Erythroblast (primary cell): ENCODE measurements around the gene TMEM273.
A peak's percentile ranks its signal among the peaks of the same experiment; 100 is the strongest.

Experiments
- DNase-seq, 2 experiments: peaks; one replicate each; lab custom pipeline; 2025; lab: John Stamatoyannopoulos, UW
- GATA1 ChIP-seq: IDR thresholded peaks from 2 replicates; pipeline ENCODE4 v1.6.1; 2011; ENCODE audit warnings: low read depth, mild to moderate bottlenecking, control low read depth, low read length, moderate library complexity
- POLR2A ChIP-seq: IDR thresholded peaks from 2 replicates; pipeline ENCODE4 v1.6.1; 2011; ENCODE audit warnings: mild to moderate bottlenecking, low read length

TMEM273 gene

DNA sequence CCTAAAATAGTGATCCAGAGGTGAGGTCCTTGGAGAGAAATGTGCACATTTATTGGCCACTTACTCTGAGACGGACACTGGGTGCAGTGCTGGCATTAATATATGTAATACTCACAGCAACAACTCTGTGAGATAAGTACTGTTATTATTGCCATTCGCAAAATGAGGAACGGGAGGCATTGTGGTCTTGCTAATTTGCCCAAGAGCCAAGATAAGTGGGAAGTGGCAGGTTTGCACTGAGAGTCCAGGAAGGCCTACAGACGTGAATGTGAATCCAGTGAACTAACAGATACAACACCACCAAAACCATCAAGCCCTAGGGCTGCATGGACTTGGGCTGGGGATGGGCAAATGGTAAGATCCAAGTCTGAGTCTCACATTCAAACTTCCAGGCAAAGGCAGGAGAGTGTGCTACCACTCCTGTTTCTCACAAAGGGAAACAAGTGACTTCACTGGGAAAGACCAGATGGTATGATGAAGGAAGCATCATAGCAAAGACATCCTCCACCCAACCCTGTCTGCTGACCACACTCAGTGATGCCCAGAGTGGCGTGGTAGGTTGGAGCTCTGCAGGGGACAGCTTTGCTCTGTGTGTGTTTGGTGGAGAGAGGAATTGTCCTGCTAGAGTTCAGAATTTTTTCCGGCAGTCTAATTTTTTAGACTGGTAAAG is 19.2 kb downstream of the TMEM273 start:
- DNase-seq, result no peak
- no peak for TF ChIP-seq POLR2A
- TF ChIP-seq GATA1, result no peak

DNA sequence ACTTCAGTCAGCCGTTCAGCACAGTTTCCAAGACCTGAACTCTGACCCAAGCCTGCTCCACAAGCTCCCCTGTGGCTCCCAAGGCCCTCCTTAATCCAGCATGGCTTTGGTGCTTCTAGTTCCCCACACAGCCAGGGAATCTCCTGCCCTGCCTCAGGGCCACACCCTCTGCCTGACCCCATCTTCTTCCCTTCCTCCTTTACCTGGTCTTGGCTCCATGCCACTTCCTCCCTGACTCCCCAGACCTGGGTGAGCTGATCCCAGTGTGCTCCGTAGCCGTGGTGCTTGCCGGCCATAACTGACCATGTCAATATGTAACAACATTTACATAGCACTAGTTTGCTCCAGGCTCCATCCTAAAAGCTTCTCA is 20.0 kb downstream of the TMEM273 start:
- DNase-seq, result no peak
- TF ChIP-seq POLR2A, result no peak

DNA sequence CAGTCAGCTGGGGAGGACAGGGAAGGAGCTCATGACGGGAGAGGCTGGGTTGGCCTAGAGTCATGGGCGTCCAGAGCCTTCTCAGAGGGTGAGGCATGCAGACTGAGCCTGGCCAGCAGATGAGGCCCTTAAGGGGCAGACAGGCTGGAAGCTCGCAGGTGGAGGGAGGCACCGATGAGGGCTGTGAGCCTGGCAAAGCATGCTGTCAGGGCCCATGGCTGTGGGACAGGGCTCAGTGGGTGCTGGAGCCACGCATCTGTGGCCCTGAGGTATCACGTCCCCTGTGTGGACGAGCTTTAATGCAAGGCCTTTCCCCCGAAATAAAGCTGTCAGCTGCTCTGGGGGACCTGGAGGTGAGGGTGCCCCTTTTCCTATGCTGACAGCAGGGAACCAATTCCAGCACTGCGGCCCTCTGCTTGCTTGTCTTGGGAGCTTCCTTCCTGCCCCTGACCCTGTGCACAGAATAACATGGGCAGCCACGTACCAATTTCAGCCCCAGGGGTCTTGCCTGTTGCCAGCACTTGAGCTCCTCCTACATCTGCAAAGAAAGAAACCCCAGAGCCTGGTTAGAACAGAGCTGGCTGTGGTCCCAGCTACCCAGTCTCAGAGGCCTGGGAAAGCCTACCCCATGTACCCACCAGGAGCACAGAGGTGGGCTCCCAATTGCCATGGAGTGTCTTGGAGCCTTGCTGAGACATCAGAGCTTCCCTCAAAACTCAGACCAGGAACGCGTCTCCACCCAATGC is 20.6 kb downstream of the TMEM273 start:
- TF ChIP-seq GATA1 (no peak), POLR2A (no peak)
- no peak for DNase-seq

DNA sequence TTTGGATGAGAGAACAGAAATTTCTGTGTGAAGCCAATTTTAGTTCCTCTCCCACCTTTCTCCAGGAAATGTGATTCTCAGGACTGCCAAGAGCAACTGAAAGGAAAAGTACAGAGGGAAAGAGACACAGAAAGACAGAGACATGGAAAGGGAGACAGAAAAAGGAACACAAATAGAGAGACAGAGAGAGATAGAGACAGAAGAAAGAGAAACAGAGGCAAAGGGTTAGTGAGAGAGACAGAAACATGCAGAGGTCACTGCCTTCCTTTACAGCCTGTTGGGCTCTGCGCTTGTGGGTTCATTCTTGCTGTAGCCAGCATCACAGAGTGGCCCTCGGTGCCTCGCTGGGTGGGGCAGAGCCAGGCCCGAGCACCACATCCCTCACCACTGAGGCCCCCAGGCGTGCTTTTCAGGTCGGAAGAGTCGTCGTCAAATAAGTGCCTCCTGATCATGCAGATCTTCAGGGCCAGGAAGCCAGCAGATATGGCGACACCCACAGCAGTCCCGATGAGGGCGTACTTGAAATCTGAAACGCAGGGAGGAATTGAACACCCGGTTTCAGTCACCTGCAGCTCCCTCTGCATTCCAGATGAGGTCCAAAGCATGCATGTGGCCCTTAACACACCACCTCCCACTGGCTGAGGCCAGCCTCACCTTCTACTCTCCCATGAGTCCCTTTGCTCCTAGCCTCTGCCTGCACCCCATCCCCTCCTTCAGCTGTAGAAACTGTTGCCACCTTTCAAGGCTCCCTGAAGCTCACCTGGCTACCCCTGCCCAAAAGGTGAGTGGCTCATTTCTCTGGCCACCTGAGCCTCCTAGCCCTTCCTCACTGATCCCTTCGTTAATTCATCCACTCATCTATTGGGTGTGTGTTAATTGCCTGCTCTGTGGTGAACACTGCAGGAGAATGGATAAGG is 21.4 kb downstream of the TMEM273 start:
- TF ChIP-seq GATA1, result no peak
- TF ChIP-seq POLR2A, result no peak
- no peak for DNase-seq

DNA sequence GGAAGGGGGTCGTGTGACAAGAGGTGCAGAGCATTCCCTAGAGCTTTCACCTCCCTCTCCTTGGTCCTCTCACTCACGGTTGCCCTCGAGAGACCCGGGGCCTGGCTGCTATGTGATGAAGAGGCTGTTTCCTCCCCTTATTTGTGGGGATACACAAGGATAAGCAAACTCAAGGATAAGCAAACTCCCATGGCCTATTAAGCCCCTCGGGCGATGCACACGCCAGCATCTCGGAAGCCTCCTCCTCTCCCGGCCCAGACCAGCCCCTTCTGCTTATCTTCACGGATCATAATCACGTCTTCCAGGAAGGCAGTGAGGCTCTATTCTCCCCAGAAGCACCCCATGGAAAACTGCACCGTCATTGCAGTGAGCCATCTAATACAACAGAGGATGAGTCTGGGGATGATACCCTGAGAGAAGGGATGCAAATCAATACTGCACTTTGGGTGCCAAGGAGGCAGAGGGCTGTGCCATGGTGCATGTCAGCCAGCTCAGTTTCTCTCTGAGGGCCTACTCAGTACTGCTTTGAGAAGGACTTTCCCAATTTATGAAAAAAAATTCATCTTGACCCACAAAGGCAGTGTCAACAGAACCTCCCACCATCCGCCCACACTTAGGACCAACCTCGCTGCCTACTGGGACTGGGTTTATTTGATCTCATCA is 22.2 kb downstream of the TMEM273 start:
- no peak for TF ChIP-seq GATA1
- TF ChIP-seq POLR2A, result no peak
- peak; percentile 57 to 59 for DNase-seq

DNA sequence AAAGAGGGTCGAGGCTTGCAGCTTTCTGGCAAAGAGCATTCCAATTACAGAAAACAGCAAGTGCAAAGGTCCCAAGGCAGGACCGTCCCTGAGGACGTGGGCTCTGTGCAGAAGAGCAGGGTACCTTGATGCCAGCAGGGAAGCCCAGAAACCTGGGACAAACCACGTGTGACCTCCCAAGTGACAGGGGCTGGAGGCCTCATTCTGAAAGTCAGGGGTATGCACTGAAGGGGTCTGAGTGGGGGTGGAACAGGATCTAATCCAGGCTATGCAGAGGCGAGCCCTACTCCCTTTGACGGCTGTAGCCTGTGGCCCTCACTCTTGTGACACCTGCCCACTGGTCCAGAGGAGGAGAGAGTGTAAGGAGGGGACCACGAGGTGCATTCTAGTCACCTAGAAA is 22.9 kb downstream of the TMEM273 start:
- TF ChIP-seq GATA1 (no peak), POLR2A (no peak)
- no peak for DNase-seq

DNA sequence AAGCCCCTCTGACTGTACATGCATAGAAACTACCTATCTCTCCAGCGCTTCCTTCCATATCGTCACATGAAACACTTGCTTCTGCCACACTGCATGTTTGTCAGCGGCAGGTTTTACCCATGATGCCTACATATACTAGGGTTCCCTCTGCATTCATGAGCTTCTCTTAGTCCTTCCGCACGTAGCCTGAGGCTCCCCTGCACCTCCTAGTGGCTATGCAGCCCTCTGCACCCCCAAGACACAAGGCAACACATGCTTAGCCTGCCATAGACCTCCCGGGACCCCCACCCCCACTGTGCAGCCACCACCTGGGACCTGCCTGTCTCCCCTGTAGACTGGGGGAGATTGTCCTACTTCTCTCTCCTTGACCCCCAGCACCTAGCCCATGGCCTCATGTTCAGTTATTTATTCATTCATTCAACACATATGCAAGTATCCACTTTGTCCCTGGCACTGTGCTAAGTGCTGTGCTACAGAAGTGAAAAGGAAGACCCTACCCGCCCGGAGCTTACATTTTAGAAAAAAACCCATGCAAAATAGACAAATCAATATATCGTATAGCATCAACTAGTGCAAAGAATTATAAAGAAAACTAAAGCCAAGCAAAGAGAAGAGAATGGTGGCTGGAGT is 23.5 kb downstream of the TMEM273 start:
- TF ChIP-seq POLR2A (no peak), GATA1 (no peak)
- peak; percentile 30 to 32 for DNase-seq

DNA sequence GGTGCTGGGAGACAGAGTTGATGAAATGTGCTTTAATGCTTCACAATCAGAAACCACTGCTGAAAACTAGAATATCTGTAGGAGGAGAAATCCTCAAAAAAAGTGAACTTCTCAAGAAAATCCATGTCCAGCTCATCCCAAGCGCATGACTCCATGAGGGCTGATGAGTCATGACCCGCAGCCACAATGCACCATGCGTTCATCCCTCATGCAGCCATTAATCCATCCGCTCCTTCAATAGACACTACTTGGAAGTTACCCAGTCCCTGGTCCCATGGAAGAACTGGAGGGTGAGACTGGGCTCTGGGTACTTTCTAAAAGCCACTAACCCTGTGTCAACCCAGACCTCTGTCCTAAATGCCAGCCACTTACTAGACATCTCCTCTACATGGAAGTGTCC is 24.4 kb downstream of the TMEM273 start:
- TF ChIP-seq POLR2A, result no peak
- TF ChIP-seq GATA1, result no peak
- DNase-seq, result no peak

DNA sequence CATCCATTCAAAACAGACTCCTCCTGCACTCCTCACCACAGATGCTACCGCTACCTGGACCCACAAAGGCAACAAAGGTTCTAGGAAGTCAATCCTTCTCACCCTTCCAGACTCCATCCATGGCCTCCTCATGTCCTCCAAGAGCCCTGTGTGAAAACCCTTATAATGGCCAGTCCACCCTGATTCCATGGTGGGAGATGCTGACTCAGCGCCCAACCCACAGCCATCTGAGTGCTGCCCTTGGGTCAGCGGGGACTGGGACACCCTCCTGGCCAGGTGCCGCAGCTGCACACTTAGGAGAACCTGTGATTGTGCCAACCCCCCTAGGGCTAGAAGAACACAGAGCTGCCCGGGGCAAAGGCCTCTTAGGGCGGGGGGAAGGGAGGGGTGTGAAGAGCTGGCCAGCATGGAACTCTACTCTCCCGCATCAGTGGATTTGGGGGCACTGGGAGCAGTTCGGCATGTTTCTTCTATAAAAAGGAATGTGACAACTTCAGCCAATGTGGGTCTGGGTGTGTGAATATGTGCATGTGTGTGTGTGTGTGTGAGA is 25.4 kb downstream of the TMEM273 start:
- TF ChIP-seq GATA1 (no peak), POLR2A (no peak)
- no peak for DNase-seq

DNA sequence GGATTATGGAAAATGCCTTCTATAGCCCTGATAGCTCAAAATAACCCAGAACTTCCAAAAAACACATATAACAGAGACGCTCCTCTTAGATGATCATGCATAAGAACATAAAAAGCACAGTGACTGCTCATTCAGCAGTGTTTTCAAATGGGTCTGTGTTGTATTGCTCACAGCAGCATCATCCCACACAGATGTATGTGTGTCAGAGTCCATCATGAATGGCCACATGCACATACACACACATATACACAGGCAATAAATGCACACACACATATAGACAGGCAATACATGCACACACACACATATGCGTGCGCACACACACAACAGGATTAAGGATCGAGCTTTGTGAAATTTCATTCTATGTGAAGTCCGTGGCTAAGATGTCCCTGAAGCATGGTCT is 26.1 kb downstream of the TMEM273 start:
- no peak for DNase-seq

DNA sequence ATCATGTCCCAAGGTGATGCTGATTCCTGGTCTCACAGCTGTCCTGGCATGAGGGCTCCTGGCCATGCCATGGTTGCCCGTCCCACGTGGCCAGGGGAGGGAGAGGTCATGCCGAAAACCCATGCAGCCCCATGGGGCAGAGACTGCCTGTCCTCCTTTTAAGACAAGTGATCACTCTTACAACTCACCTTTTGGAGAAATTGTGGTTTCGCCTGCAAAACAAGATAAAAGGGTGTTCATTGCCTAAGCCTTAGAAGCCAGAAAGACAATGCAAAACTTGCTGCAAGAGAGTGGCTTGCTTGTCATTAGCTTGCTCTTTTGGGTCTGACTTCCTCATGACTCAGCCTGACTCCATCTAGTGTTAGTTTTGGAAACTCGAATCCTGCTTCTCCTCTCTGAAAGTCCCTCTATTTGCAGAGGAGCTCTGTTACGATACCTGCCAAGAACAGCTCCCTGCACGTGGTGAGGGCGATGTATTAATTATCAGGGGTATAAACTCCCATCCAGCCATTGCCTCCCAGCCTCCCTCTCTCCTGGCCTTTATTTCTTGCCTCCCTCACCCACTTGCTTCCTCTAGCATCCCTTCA is 26.7 kb downstream of the TMEM273 start:
- TF ChIP-seq POLR2A (no peak), GATA1 (no peak)
- DNase-seq, result no peak

More for the DNA sequence above, 26.1 kb downstream of the TMEM273 start:
- TF ChIP-seq POLR2A (no peak), GATA1 (no peak)

DNA sequence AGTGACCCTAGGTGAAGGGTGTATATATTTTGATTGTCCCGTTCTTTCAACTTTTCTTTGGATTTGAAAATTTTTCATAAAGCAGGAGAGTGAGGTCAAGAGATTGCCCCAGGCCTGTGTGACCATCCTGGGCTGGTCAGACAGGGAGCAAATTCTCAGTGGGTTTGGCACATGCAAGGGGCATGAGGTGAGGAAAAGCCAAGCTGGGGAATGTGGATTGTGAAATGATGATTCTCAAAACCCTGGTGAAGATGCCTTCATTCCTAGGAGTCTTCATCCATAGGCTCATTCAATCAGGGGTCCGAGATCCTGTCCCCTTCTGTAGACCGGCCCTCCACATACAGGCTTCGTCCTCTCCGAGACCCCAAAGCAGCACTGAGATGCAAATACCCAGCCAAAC is 27.4 kb downstream of the TMEM273 start:
- TF ChIP-seq GATA1, result no peak
- TF ChIP-seq POLR2A, result no peak
- no peak for DNase-seq

DNA sequence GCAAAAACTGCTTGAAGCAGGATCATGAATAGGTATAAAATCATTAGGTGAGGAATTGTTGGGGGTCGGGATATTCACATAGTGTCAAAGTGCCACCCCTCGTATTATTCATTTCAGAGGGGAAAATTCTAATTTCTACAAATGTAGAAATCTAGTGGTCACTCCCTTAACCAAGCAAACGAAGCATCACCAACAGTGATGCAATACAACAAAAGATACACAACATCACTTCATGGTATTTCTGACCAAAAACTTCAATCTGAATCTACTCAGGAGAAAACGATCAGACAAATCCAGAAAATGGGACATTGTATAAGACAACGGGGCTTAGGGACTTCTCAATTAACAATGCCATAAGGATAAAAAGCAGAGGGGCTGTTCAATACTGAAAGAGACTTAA is 28.1 kb downstream of the TMEM273 start:
- TF ChIP-seq POLR2A (no peak), GATA1 (no peak)
- no peak for DNase-seq
